OCI-LY3 (cell line): ENCODE data around the gene KLHL30.

Experiments used
- EZH2phosphoT487 ChIP-seq: fragments of 200-600 bp; shearing (Covaris generic); IDR thresholded peaks from 2 replicates; pipeline ENCODE4 v1.6.1; 2018; ENCODE audit warnings: antibody characterized with exemption, mixed run types, low read depth
- TF ChIP-seq, protein P1 (sequence below): fragments of 200-600, 300-600 bp; sonication (generic); IDR thresholded peaks from 2 replicates; pipeline ENCODE4 v1.5.1; 2014; ENCODE audit warnings: antibody characterized with exemption, low read length, low read depth

DNA sequence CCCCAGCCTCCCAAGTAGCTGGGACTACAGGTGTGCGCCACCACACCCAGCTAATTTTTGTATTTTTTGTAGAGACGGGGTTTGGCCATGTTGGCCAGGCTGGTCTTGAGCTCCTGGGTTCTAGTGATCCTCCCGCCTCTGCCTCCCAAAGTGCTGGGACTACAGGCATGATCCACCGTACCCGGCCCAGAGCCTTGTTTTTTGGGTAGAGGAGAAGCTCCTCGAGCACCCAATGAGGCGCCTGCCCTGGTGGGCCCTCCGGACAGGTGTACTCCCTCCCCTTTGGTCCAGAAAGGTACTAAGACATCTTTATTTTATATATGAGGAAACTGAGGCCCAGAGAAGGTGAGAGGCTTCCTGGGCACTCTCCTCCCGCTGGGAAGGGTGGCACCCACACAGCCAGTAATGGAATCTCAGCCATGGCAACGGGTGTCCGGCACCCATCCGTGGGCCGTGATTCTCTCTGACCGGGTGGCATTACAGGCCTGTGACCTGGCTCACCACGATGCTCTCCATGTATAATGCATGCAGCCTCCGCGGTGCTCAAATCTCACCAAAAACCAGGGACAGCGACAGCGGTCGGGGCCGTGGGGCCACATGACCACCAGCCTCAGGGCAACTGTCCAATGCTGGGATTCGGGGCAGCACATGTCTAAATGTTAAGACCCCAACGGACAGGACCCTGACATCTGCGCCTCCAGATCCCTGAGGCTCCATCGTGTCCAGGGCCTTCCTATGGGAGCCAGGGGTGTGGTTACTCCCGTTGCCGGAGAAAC lies 16.8 kb upstream of the KLHL30 start:
- TF ChIP-seq, protein P1, sequence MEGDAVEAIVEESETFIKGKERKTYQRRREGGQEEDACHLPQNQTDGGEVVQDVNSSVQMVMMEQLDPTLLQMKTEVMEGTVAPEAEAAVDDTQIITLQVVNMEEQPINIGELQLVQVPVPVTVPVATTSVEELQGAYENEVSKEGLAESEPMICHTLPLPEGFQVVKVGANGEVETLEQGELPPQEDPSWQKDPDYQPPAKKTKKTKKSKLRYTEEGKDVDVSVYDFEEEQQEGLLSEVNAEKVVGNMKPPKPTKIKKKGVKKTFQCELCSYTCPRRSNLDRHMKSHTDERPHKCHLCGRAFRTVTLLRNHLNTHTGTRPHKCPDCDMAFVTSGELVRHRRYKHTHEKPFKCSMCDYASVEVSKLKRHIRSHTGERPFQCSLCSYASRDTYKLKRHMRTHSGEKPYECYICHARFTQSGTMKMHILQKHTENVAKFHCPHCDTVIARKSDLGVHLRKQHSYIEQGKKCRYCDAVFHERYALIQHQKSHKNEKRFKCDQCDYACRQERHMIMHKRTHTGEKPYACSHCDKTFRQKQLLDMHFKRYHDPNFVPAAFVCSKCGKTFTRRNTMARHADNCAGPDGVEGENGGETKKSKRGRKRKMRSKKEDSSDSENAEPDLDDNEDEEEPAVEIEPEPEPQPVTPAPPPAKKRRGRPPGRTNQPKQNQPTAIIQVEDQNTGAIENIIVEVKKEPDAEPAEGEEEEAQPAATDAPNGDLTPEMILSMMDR, result no peak
- TF ChIP-seq EZH2phosphoT487, result no peak
